Activated naive CD8-positive, alpha-beta T cell treated with anti-CD3 and anti-CD28 coated beads, Interleukin-2, amount 10 ng/mL, durations not matched to agents 7 days and 5 days (primary cell): Measurements from ENCODE around the gene SUGT1. TPM values are rescaled to one million over a fixed set of nuclear protein-coding genes. Genes with fewer than 3 reads are reported as not detected.

ENCODE experiments used
- total RNA-seq, 2 experiments: library from RNA; stranded (reverse); gene quantifications; one replicate each; pipeline ENCODE4 v1.2.3, GENCODE V29; 2021

Gene SUGT1
- total RNA-seq, 2 experiments from 2014 or later, result 36.5 to 41.1 TPM

Other genes with a start within 250 kb of the SUGT1 start
- under 1 TPM; 0.47 to 0.54 TPM for gene THSD1, start 246.7 kb upstream of the SUGT1 start, total RNA-seq
- gene VPS36, start 202.2 kb upstream of the SUGT1 start, total RNA-seq, result 10 to 100 TPM; 41.7 to 45.8 TPM
- 10 to 100 TPM; 59.2 to 61.7 TPM for gene CKAP2, start 197.4 kb upstream of the SUGT1 start, total RNA-seq
- gene HNRNPA1L2, start 10.4 kb upstream of the SUGT1 start, total RNA-seq, result 10 to 100 TPM; 12.9 to 14.7 TPM
- not detected for gene CNMD, start 87.0 kb downstream of the SUGT1 start, total RNA-seq
- gene PCDH8, start 195.8 kb downstream of the SUGT1 start, total RNA-seq, result not detected